Measurements from ENCODE around the gene MT1X. TPM values are rescaled to one million over a fixed set of nuclear protein-coding genes. Genes with fewer than 3 reads are reported as not detected.

MT1X gene
- total and polyA plus RNA-seq, 2 of the 13 experiments (the other 11 are each of a cell fraction or from before 2014, with no cell fraction given): 19.7 to 288 TPM

DNA sequence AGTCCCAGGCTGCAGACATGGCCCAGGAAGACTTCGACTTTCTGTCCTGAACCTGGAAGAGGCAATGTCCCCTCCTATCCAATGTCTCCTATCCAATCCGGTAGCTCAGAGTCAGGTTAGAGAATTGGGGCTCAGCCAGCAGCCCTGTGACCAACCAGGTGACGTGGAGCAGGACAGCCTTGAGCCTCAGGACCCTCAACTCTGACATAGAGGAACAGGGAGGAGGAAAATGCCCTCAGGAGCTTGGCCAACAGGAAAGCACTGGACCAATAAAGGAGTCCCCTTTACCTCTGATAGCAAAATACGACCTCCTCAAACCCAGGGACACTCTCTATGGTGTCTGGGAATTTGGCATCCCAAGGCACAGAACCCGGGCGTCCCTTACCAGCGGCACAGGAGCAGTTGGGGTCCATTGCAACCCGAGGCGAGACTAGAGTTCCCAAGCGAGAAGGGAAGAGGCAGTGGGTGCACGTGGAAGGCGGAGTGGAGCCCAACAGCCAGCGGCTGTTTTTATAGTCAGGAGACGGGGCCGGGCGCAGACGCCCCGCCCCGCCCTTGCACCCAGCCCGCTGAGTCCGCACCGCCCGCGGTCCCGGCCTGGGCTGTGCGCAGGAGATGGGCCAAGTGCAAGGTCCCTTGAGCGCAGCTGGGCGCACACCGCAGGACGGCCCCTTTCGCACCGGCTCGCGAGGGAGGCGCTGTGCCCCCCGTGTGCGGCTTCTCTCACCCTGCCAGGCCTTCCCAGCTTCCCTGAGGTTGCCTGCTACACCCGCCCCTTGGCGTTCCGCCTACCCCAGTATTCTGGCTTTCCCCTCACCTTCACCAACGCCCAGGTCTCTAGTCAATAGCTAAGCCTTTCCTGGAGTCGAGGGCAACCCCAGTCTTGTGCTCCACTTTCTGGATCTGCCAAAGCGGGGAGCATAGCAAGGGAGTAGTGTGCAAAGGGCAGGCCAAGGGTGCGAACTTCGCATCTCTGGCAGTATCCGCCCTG lies 14.4 kb upstream of the MT1X start, which contains the start of gene MT1G (continued):
- TF ChIP-seq THAP7 (CRISPR knock-in tag; IDR thresholded peaks at IDR 0.05) (no peak), ZNF484 (CRISPR knock-in tag; IDR thresholded peaks at IDR 0.05; ENCODE audit: borderline replicate concordance, low read depth) (no peak), ATF4 (CRISPR knock-in tag; IDR thresholded peaks at IDR 0.05) (no peak), XBP1 (CRISPR knock-in tag; IDR thresholded peaks at IDR 0.05) (no peak), PCBP2 (optimal IDR thresholded peaks at IDR 0.05; ENCODE audit: low read depth, low read length, poor library complexity, severe bottlenecking) (no peak), RFX1 (IDR thresholded peaks at IDR 0.05) (no peak), ZNF329 (CRISPR knock-in tag; IDR thresholded peaks at IDR 0.05; ENCODE audit: low read depth) (no peak), CREB1 (IDR thresholded peaks at IDR 0.05) (no peak), CREB1 (CRISPR knock-in tag; IDR thresholded peaks at IDR 0.05) (no peak), ZBTB4 (CRISPR knock-in tag; IDR thresholded peaks at IDR 0.05; ENCODE audit: borderline replicate concordance) (no peak), NFAT5 (CRISPR knock-in tag; IDR thresholded peaks at IDR 0.05) (0 out of 2 replicates have a peak, but pooled peaks have one; percentile 21), HOXA7 (CRISPR knock-in tag; IDR thresholded peaks at IDR 0.05) (no peak), PITX1 (CRISPR knock-in tag; IDR thresholded peaks at IDR 0.05) (peak; percentile 45; the same call in 1 of the 2 replicates), ZNF678 (CRISPR knock-in tag; IDR thresholded peaks at IDR 0.05) (no peak), KLF12 (CRISPR knock-in tag; IDR thresholded peaks at IDR 0.05; ENCODE audit: borderline replicate concordance) (0 out of 2 replicates have a peak, but pooled peaks have one; percentile 20), BHLHE40 (IDR thresholded peaks at IDR 0.05; ENCODE audit: low read length) (no peak)
- TF ChIP-seq, protein P1, sequence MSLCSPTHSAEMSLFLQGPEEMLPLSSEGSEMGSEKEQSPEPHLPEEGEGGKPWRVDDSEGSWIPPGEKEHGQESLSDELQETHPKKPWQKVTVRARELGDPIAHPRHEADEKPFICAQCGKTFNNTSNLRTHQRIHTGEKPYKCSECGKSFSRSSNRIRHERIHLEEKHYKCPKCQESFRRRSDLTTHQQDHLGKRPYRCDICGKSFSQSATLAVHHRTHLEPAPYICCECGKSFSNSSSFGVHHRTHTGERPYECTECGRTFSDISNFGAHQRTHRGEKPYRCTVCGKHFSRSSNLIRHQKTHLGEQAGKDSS (CRISPR knock-in tag; IDR thresholded peaks at IDR 0.05; ENCODE audit: borderline replicate concordance, low read depth): no peak

Data from HepG2 (cell line).